ENCODE results near the gene PSMG2. TPM values are rescaled to one million over a fixed set of nuclear protein-coding genes. Genes with fewer than 3 reads are reported as not detected.

The PSMG2 gene
- total RNA-seq, 4 donors from 2014 or later = 41.6 to 89.9 (median 71.2) TPM

DNA sequence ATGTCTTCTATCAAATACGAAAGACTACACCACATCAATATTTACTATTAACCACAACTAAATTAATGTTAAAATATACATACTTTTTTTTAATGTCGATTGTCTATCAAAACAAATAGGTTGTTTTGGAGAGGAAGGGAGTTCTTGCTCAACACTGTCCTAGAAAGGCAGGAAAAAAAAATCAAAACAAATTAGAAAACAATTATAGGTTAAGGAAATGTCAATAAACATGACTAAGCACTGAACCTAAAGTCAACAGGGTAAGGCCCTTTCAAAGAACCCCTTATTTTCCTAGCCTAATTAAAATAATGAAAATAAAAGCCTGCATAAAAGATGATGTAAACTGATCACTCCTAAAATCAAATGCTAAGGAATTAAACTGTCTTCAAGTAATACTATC, 3.1 kb upstream of the PSMG2 start:
- Histone ChIP-seq H3K4me3 (no peak overlapping the region), H3K4me1 (peaks cover 12 to 79% (median 20%) of the 10 kb centered on the region in 3 donors), H3K36me3 (peaks cover 0 to 21% (median 0%) of the 10 kb centered on the region in 3 donors), H3K9me3 (no peaks in the 10 kb centered on the region), H3K27ac (peak overlapping the region in 2 of 4 donors; percentile 35 to 65), H3K27me3 (no peaks in the 10 kb centered on the region)
- TF ChIP-seq POLR2A (IDR thresholded peaks at IDR 0.05) = no peak
- TF ChIP-seq, protein P1, sequence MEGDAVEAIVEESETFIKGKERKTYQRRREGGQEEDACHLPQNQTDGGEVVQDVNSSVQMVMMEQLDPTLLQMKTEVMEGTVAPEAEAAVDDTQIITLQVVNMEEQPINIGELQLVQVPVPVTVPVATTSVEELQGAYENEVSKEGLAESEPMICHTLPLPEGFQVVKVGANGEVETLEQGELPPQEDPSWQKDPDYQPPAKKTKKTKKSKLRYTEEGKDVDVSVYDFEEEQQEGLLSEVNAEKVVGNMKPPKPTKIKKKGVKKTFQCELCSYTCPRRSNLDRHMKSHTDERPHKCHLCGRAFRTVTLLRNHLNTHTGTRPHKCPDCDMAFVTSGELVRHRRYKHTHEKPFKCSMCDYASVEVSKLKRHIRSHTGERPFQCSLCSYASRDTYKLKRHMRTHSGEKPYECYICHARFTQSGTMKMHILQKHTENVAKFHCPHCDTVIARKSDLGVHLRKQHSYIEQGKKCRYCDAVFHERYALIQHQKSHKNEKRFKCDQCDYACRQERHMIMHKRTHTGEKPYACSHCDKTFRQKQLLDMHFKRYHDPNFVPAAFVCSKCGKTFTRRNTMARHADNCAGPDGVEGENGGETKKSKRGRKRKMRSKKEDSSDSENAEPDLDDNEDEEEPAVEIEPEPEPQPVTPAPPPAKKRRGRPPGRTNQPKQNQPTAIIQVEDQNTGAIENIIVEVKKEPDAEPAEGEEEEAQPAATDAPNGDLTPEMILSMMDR (IDR thresholded peaks at IDR 0.05) = no peak
- 78 to 89% methylated on average over 2 of the region's 2 CpGs for WGBS, 2 donors
- intact Hi-C loops (cut with DNase I) = no loop called here
- no peak for DNase-seq

DNA sequence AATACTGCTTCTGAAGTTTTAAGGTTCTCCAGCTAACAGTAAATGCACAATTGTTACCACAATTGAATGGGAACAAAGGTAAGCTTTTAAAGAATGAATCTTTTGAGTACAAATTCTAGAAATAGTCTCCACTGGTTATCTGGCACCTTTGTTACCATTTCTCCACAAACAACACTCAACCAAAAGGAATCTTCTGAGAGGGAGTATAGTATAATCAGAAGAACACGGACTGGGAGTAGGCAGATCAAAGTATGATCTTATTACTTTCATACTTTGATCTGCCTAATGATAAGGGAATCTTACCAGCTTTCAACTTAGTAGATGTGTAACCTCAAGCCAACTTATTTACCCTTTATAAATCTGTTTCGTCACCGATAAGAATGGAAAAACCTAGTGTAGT, 1.7 kb upstream of the PSMG2 start:
- H3K27me3 ChIP-seq = no peaks in the 10 kb centered on the region
- peak overlapping the region in 3 of 4 donors; percentile 75 to 84 (median 78) for H3K4me3 ChIP-seq
- intact Hi-C loops (cut with DNase I) = no loop called here
- peaks cover 10 to 85% (median 24%) of the 10 kb centered on the region in 3 donors for H3K4me1 ChIP-seq
- DNase-seq = no peak
- H3K36me3 ChIP-seq = peaks cover 0 to 17% (median 0%) of the 10 kb centered on the region in 3 donors
- H3K27ac ChIP-seq = peak overlapping the region in 3 of 4 donors; percentile 96 to 98 (median 98)
- TF ChIP-seq POLR2A (IDR thresholded peaks at IDR 0.05) = no peak
- TF ChIP-seq, protein P1 (IDR thresholded peaks at IDR 0.05) = no peak
- 71 to 79% methylated on average over 3 of the region's 3 CpGs for WGBS, 2 donors
- no peaks in the 10 kb centered on the region for H3K9me3 ChIP-seq

DNA sequence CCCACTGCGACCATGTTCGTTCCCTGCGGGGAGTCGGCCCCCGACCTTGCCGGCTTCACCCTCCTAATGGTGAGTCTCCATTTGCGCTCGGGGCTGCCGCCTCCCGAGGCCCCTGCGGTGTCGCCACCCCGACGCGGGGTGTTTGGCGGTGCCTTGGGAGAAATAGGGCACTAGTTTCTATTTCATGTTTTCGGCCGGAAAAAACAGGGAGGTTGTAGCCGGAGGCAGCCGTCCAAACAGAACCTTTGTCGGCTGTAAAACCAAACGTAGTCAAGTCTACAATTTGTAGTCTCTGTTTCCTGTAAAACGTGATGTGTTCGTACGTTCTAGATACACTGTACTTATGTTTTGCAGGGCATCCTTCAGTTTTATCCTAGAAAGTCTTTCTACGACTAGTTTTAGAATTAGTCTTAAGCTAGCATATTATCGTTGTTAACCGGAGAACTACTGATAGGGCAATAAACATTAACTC, 290 bp downstream of the PSMG2 start:
- Histone ChIP-seq H3K27ac (peak overlapping the region; percentile 96 to 98 (median 97)), H3K4me1 (peaks cover 9 to 69% (median 24%) of the 10 kb centered on the region in 3 donors), H3K9me3 (no peaks in the 10 kb centered on the region), H3K27me3 (no peaks in the 10 kb centered on the region), H3K36me3 (peaks cover 4 to 25% (median 7%) of the 10 kb centered on the region in 3 donors), H3K4me3 (peak overlapping the region; percentile 75 to 88 (median 81))
- 0 to 2% methylated on average over 10 to 12 of the region's 28 CpGs for WGBS, 2 donors
- intact Hi-C loops (cut with DNase I) = no loop called here
- DNase-seq = no peak
- no peak for TF ChIP-seq POLR2A (IDR thresholded peaks at IDR 0.05)
- TF ChIP-seq, protein P1 (IDR thresholded peaks at IDR 0.05) = no peak

DNA sequence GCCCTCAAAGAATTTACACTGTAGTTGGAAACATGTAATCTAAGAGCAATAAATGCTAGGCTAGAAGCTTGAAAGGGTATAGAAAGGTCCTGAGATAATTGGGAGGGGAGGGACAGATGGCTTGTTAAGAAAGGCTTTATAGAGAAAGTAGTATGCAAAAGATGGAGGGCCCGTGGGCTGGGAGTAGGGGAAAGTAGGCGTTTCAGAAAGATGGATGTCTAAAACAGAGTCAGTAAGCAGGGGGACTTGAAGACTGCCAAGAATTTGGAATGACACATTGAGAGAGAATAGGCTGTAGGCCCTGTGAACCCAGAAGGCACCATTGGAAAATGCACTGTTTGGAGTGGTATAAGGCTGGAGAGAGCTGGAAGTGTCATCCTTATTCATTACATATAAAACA, 822 bp downstream of the PSMG2 start:
- peaks cover 9 to 63% (median 23%) of the 10 kb centered on the region in 3 donors for H3K4me1 ChIP-seq
- TF ChIP-seq, protein P1 (IDR thresholded peaks at IDR 0.05) = no peak
- TF ChIP-seq POLR2A (IDR thresholded peaks at IDR 0.05) = no peak
- intact Hi-C loops (cut with DNase I) = no loop called here

DNA sequence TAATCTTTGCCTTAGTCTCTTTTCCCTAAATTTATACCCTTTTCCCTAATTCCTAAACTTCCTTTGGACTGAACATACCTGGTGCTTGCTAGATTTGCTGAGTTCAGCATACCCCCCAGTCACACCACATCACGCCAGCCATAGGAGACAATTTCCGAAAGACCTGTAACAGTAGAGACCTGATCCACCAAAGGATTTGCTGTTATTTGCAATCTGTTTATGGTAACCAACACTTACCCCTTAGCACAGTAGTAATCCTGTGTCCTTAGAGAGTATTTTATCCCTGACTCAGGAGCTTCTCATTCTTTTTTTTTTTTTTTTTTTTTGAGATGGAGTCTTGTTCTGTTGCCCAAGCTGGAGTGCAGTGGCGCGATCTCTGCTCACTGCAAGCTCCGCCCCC, 8.6 kb downstream of the PSMG2 start:
- Histone ChIP-seq H3K4me3 (no peak overlapping the region), H3K36me3 (peaks cover 4 to 96% (median 24%) of the 10 kb centered on the region in 3 donors), H3K27ac (no peak overlapping the region), H3K4me1 (no peaks in the 10 kb centered on the region), H3K27me3 (no peaks in the 10 kb centered on the region), H3K9me3 (no peaks in the 10 kb centered on the region)
- intact Hi-C loops (cut with DNase I) = no loop called here
- WGBS, 2 donors = 95 to 100% methylated on average over 3 to 5 of the region's 5 CpGs
- DNase-seq = no peak
- no peak for TF ChIP-seq POLR2A (IDR thresholded peaks at IDR 0.05)
- TF ChIP-seq, protein P1 (IDR thresholded peaks at IDR 0.05) = no peak

More for the DNA sequence above, 822 bp downstream of the PSMG2 start:
- H3K36me3 ChIP-seq = peaks cover 4 to 30% (median 10%) of the 10 kb centered on the region in 3 donors
- DNase-seq = no peak
- 0 to 1% methylated on average over 2 of the region's 2 CpGs for WGBS, 2 donors
- peak overlapping the region in 3 of 4 donors; percentile 96 to 98 (median 98) for H3K27ac ChIP-seq
- no peaks in the 10 kb centered on the region for H3K27me3 ChIP-seq
- H3K9me3 ChIP-seq = no peaks in the 10 kb centered on the region
- peak overlapping the region; percentile 75 to 88 (median 81) for H3K4me3 ChIP-seq

All from esophagus squamous epithelium (tissue), 5 donors.